ENCODE results near the gene MAP2K5. TPM values are rescaled to one million over a fixed set of nuclear protein-coding genes. Genes with fewer than 3 reads are reported as not detected.

MAP2K5 gene
- total RNA-seq, 1 experiment from 2014 or later, result 3.4 TPM

GRCh38 chr15:67521783-67522568 is 20.5 kb upstream of the MAP2K5 start:
- no peak for DNase-seq (ENCODE audit: low read depth)

GRCh38 chr15:67523330-67523729 is 19.2 kb upstream of the MAP2K5 start:
- no peak for DNase-seq (ENCODE audit: low read depth)

GRCh38 chr15:67524235-67524634 is 18.3 kb upstream of the MAP2K5 start:
- no peak for DNase-seq (ENCODE audit: low read depth)

GRCh38 chr15:67528513-67528912 is 14.0 kb upstream of the MAP2K5 start:
- DNase-seq (ENCODE audit: low read depth), result no peak

GRCh38 chr15:67531379-67531914 is 11.1 kb upstream of the MAP2K5 start:
- no peak for DNase-seq (ENCODE audit: low read depth)

DNA sequence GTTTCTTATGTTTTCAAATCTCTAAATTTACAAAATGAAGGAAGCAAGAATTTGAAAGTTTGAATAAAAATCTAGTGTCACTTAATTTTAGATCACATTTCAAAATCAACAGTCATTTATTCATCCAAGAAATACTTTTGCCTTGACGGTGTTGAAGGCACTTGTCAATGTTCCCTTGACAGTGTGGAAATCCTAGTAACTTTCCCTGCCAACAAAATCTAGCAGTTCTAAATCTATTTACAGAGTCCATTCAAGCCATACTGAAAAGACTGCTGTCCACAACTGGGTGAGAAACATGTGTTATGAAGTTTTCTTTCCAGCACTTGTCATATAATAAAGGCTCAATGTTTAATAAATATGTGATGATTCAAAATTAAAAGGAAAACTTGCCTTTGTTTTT is 8.6 kb upstream of the MAP2K5 start:
- no peak for DNase-seq (ENCODE audit: low read depth)

DNA sequence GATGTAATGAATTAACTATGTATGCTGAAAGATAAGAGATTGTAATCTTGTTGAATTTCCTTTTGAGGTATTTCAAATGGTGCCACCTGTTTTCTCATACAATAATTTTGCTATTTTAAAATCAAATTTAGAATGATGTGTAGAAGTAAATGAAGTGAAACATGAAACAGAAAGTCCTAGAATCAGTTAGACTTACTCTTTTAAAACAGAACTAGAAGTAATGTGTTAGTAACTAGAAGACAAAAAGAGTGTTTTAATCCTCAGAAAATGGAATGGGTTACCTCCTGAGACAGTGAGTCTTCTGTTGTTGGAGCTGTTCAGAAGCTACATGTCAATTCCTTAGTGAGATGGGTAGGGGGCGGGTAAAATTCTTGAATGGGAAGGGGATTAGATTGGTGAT is 8.1 kb upstream of the MAP2K5 start:
- no peak for DNase-seq (ENCODE audit: low read depth)

DNA sequence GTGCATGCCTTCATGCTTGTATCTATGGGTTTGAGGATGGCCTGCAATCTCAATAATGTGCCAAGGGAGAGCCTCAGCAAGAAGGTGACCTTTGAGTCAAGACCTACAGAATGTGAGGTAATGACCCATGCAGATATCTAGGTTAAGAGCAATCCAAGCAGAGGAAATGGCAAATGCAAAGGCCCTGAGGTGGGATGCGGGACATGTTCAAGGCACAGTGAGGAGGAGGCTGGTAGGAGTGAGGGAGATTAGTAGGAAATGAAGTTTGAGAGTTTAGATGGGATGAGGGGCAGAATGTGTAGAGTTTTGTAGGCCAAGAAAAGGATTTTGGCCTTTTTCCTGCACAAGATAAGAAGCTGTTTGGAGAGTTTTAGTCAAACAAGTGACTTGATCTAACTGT is 4.7 kb upstream of the MAP2K5 start:
- DNase-seq (ENCODE audit: low read depth), result no peak

DNA sequence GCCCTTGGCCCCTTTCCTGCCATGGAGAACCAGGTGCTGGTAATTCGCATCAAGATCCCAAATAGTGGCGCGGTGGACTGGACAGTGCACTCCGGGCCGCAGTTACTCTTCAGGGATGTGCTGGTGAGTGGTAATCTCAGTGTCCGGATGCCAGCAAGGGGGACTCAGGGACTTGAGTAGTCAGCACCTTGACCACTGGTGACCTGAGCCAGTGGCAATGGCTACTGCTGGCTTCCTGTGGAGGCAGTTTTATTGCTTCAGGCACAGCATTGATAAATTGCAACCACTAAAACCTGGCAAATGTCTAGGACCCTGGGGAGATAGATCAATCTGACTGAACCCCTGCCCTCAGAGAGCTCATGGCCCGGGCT is 830 bp downstream of the MAP2K5 start:
- DNase-seq (ENCODE audit: low read depth), result no peak

DNA sequence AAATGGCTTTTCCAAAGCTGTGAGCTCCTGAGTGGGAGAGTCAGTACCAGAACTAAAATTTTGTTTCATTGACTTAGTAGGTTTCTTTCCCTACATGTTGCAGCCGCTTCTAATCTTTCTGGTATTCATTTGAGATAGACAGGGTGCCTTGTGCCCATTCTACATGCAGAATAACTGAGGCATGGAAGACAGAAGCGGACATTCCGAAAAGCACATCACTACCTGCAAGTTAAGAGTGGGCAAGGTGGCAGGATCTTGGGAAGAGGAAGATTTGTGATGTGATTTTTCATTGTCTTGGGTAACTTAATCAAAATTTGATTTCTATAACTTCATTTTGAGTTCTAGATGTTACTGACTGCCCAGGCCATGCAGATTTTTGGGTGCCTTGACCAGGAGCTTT is 2.0 kb downstream of the MAP2K5 start:
- DNase-seq (ENCODE audit: low read depth), result no peak

DNA sequence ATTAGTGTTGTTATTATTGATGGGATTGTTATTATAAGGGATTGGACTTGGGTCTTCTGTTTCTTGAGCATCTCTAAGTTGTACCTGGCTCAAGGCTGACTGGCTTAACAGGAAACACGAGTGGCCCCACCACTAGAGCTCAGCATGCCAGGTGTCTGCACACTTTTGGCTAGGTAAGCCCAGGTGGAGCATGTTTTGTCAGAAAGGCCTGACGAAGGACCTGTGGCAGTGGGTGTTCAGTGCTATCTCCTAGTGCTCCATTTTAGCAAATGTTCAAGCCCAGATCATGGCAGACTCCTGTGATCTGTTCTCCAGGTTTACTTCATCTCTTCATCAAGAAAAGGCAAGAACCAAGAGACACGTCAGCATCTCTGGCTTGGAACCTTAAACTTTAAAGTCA is 3.4 kb downstream of the MAP2K5 start:
- DNase-seq (ENCODE audit: low read depth), result no peak

- DNase-seq (ENCODE audit: low read depth), result no peak
Measured at GRCh38 chr15:67547064-67547463, 4.6 kb downstream of the MAP2K5 start.

DNA sequence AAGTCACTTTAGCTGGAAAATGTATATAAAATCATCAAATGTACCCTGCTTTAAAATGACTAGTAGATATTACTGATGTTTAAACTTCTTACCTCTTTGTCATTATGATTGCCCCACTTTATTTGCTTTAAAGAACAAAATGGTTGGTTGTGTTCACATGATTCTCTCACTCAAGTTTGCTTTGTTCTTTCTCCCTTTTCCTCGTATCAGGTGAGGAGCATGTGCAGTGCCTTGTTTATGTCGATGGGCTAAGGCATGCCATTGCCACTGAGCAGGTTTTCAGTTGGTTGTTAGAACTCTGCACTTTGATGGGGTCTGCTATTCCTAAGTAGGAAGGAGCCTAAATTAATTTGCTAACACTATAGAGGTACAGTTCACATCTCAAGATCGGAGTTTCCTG is 5.3 kb downstream of the MAP2K5 start:
- no peak for DNase-seq (ENCODE audit: low read depth)

DNA sequence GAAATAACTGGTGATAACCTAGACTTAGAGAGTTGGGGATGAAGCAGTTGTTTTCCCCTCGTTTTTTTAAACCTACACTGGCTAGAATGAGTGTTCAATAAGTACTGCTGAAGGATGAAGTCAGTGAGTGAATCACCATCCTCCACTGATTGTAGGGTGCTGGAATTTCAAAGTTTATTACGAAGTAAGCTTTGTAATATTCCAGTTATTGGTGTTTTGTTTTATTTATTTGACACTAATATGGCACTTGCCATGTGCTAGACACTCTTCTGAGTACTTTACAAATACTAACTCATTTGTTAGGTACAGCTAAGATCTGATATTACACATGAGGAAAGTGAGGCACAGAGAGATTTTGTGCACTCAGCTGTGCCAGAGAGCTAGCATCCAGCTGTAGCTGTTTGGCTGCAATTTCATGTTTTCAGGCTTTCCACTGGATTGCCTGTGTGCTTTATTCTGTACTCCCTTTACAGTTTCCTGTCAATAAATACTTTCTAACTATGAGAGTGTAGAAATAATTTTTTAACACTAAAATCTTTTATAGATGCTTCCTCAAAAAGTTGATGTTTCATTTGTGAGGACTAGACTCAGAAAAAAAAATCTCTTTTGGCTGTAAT is 5.8 kb downstream of the MAP2K5 start:
- DNase-seq (ENCODE audit: low read depth), result peak; percentile 40

- DNase-seq (ENCODE audit: low read depth), result peak; percentile 58
Measured at GRCh38 chr15:67548862-67549651, 6.6 kb downstream of the MAP2K5 start.

GRCh38 chr15:67549736-67550135 is 7.2 kb downstream of the MAP2K5 start:
- DNase-seq (ENCODE audit: low read depth), result no peak

GRCh38 chr15:67550522-67550921 is 8.0 kb downstream of the MAP2K5 start:
- peak; percentile 42 for DNase-seq (ENCODE audit: low read depth)

DNA sequence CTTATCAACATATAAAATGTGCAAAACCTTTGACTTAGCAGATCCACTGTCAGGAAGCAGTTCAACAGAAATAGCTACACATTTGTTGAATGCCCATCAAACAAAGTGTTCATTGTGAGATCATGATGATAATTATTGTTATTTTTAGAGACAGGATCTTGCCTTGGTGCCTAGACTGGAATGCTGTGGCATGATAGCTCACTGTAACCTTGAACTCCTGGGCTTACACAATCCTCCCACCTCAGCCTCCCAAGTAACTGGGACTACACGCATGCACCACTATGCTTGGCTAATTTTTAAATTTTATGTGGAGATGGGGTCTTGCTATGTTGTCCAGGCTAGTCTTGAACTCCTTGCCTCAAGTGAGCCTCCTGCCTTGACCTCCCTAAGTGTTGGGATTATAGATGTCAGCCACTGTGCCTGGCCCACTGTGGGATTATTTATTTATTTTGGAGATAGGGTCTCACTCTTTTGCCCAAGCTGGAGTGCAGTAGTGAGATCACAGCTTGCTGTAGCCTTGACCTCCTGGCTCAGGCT is 8.8 kb downstream of the MAP2K5 start:
- DNase-seq (ENCODE audit: low read depth), result no peak

DNA sequence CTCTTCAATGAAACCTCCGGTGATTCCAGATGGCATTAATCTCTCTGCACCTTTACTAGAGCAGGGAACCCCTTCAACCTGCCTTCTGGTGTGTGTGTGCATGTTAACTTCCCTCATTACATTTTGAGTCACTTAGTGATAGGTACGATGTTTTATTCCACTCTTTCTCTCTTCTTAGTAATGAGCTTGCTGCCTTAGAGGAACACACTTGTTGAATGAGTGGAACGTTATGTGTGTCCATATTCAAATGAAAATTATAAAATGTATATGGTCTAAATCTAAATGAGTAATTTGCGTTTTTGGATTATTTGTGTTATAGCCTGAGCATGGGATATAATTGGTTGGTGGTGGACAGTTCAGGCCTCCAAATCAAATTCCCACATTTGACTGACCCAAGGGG is 12.1 kb downstream of the MAP2K5 start:
- no peak for DNase-seq (ENCODE audit: low read depth)

DNA sequence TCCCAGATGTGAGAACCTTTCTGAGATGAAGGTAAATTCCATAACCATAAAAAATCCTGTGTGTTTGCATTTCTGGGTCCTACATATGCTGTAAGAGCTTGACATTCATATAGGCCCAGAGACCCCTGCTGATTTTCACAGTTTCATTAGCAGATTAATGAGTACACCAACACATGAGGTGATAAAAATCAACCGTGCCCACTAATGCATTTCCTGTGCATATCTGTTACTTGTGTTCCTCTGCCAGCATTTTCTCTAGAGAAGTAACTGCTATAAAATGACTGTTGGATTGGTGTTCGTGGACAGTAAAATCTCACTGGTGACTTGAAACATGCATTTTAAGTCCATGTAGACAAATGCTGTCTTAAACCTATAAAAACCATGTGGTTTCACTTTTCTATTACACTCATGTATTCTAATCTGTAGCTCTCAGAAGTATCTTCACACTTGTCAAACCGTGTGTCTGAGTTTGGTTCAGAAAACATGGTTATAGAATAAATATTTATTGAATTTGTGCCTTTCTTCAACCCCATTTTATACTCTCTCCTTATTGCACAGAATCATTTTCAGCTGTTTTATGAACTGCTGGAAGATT is 14.6 kb downstream of the MAP2K5 start:
- DNase-seq (ENCODE audit: low read depth), result no peak

- no peak for DNase-seq (ENCODE audit: low read depth)
Measured at GRCh38 chr15:67558502-67558901, 16.0 kb downstream of the MAP2K5 start.

DNA sequence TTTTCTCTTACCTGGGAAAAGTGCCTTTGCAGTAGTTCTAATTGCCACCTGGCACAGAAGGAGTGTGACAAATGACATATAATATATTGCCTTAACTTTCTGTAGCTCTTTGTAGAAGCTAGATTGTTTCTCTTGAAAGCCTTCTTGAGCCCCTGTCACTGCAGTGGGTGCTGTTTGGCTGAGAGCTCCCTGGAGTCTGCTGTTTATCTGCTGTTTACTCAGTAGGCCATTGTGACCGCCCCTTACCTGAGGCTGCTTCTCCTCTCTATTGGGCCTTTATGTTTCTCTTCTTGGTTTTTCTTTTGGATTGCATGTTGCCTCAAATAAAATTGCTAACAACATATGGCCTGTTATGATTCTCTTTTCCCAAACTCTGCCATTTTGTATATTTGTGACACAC is 16.7 kb downstream of the MAP2K5 start:
- no peak for DNase-seq (ENCODE audit: low read depth)
